GM03348 (cell line): ENCODE measurements around the gene P2RX3.

Source experiments
- DNase-seq: peaks from one replicate; pipeline ENCODE4 v3.0.0; 2012; ENCODE audit warnings: low spot score

P2RX3 gene

GRCh38 chr11:57310091-57310490 lies 28.1 kb upstream of the P2RX3 start:
- DNase-seq: no peak

- DNase-seq: peak; percentile 32
These were observed 27.5 kb upstream of the P2RX3 start for GRCh38 chr11:57310630-57311086.

GRCh38 chr11:57311109-57311936 lies 26.8 kb upstream of the P2RX3 start:
- DNase-seq: peak; percentile 97

DNA sequence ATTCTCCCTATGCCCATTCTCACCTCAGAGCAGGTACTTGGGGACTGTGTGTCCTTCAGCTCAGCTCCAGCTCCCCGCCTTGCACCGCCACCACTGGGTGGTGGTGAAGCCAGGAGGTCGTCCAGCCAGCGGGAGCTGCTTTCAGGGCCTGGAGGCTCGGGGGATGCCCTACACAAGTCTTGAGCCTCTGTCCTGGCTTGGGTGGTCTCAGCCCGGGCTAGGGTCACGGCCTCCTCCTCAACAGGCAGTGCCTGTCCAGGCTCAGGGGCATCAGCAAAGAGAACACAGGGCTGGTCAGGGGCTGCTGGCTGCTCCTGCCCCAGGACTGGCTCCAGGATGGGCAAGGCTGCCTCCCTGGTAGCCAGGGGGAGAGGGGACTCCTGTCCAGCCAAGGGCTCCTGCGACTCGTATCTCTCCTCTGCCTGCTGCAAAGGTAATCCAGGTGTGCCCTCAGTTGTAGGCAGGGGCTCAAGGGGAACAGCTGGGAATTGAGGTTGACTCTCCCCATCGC lies 25.6 kb upstream of the P2RX3 start:
- DNase-seq: no peak

GRCh38 chr11:57313071-57313787 lies 24.9 kb upstream of the P2RX3 start:
- no peak for DNase-seq

DNA sequence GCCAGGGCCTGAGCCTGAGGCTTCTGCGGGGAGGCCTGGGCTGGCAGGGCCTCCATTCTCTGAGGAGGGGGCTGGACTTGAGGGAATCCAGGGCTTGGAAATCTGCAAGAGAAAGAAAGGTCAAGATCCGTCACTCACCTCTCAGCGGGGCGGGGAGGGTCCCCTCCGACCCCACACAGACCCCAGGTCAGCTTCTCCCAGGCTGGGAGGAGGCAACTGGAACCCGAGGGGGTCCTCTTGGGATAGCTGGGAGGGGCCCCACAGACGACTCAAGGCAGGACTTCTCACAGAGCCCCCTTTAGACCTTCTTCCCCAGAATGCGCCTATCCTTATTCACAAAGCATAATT lies 24.4 kb upstream of the P2RX3 start:
- DNase-seq: no peak

- DNase-seq: no peak
These were observed 23.8 kb upstream of the P2RX3 start for GRCh38 chr11:57314221-57314973.

DNA sequence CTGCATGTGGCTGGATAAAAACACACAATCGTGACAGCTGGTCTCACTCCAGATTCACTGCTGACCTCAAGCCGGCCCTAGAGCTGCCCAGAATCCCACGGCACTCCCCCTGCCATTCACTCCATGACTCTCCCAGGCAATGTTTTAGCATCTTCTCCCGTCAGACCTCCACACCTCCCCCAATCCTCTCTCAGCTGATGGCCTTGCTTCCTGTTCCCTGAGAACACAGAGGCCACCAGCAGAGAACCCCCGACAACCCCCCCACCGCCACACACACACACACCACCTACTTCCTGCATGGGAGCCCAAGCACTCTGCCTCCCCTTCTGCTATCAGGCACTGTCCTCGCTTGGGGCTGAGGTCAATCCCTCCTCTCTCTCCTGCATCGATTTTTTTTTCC lies 22.7 kb upstream of the P2RX3 start:
- DNase-seq: no peak

- no peak for DNase-seq
These were observed 22.1 kb upstream of the P2RX3 start for GRCh38 chr11:57316017-57316416.

DNA sequence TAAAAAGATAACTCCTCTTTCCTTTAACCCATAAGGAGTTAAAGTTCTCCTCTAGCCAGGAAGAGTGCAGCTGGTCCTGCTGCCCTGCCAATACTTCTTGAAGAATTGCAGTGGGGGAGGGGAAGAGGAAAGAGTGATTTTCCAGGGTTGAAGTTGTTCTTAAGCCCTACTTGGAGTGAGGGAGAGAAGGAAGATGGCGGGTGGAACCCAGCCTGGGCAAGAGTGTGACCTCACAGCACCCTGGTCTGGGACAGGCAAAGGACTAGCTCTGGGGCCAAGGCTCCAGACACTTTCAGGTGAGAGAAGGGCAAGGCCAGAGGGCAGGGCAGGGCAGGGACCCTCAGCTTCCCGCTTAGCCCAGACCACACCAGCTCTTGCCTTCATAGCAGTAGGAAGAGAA lies 20.0 kb upstream of the P2RX3 start:
- DNase-seq: peak; percentile 33

GRCh38 chr11:57320067-57320718 lies 18.0 kb upstream of the P2RX3 start:
- DNase-seq: no peak

GRCh38 chr11:57320719-57321387 lies 17.3 kb upstream of the P2RX3 start:
- DNase-seq: no peak

DNA sequence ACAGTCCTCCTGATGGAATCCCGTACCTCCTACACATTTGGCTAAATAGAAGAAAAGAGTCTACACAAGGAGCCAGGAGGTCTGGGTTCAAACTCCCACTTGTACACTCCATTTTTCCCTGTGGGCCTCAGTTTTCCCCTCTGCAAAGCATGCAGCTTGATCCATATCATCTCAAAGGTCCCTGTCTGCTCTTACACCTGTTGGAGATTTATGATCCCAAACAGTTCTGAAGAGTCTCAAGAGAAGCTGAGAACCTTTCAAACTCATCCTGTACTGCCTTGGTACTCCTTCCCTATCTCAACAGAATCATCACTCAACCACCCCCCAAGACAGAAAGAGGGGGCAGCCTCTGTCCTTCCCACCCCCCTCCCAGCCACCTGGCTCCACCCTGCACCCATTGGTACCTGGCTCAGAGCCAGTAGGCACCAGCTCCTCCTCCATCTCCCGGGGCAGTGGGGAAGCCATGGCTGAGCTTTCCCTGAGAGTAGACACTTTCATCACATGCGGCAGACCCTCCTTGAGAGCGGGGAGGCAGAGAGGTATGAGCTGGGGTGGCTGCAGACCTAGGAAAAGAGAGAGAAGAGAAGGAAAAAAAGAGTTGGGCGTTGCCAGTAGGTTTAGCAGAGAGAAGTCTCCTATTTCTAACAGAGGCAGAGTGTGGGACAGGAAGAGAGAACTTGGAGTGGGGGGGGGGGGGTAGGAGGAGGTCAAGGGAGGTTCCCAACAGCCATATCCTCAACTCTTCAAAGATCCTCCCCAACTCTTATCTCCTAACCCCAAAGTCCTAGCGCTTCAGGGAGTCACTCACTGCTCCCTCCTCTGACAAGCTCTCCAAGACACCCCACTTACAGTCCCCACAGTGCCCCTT lies 16.5 kb upstream of the P2RX3 start:
- DNase-seq: peak; percentile 70

- DNase-seq: peak; percentile 97
These were observed 15.6 kb upstream of the P2RX3 start for GRCh38 chr11:57322256-57323166.

- peak; percentile 66 for DNase-seq
These were observed 14.8 kb upstream of the P2RX3 start for GRCh38 chr11:57323167-57323854.

DNA sequence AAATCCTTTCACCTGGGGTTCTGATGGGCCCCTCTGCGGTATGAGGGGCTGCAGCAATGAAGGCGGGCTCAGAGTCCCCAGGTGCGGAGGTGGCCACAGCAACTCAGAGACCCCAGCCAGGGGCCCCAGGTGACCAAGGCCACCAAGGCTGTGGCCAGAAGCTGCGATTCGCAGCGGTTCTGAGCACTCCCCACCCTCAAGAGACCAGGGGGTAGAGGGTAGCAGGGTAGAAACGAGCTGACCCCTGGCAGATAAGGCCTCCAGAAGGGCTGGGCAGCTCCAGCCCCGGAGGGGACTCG lies 14.3 kb upstream of the P2RX3 start:
- no peak for DNase-seq

- DNase-seq: peak; percentile 64
These were observed 13.8 kb upstream of the P2RX3 start for GRCh38 chr11:57324154-57324885.
